HCT116 (cell line): ENCODE results near the gene FKBP7.

Experiments used
- FOSL1 ChIP-seq: IDR thresholded peaks from 2 replicates; pipeline ENCODE4 v1.6.1; 2012; ENCODE audit warnings: low read depth
- ZBTB33 ChIP-seq: IDR thresholded peaks from 2 replicates; pipeline ENCODE4 v1.6.1; 2011; ENCODE audit warnings: mild to moderate bottlenecking, low read length, moderate library complexity; ENCODE audit not compliant: insufficient replicate concordance; ENCODE audit errors: extremely low read depth

GRCh38 chr2:178478130-178478438 is 316 bp downstream of the FKBP7 start:
- TF ChIP-seq ZBTB33, result no peak
- TF ChIP-seq FOSL1, result no peak
